Left kidney (tissue), 2 donors: ENCODE measurements around the gene ANAPC4. TPM values are rescaled to one million over a fixed set of nuclear protein-coding genes. Genes with fewer than 3 reads are reported as not detected.

Source experiments
- DNase-seq: peaks from one replicate; pipeline ENCODE4 v3.0.0-alpha.2; 2013
- polyA plus RNA-seq: library from polyadenylated mRNA; unstranded; fragments of 120-200 nt; gene quantifications from one replicate; pipeline ENCODE4 v1.2.1, GENCODE V29; 2013; ENCODE audit not compliant: insufficient read length

The ANAPC4 gene
- polyA plus RNA-seq, 1 donor = 67.8 TPM

- no peak for DNase-seq
Measured at GRCh38 chr4:25377572-25378436, 741 bp downstream of the ANAPC4 start.

- DNase-seq = no peak
Measured at GRCh38 chr4:25378437-25378743, 1.3 kb downstream of the ANAPC4 start.

GRCh38 chr4:25379591-25379990 is 2.5 kb downstream of the ANAPC4 start:
- DNase-seq = no peak

- no peak for DNase-seq
Measured at GRCh38 chr4:25383647-25384046, 6.6 kb downstream of the ANAPC4 start.

GRCh38 chr4:25386926-25387325 is 9.9 kb downstream of the ANAPC4 start:
- DNase-seq = no peak

GRCh38 chr4:25397305-25397704 is 20.2 kb downstream of the ANAPC4 start:
- no peak for DNase-seq

- no peak for DNase-seq
Measured at GRCh38 chr4:25399510-25399909, 22.4 kb downstream of the ANAPC4 start.

GRCh38 chr4:25401066-25401465 is 24.0 kb downstream of the ANAPC4 start:
- DNase-seq = no peak

- DNase-seq = no peak
Measured at GRCh38 chr4:25402521-25402920, 25.5 kb downstream of the ANAPC4 start.

GRCh38 chr4:25403699-25404098 is 26.6 kb downstream of the ANAPC4 start:
- no peak for DNase-seq

- DNase-seq = no peak
Measured at GRCh38 chr4:25405453-25405852, 28.4 kb downstream of the ANAPC4 start.

- no peak for DNase-seq
Measured at GRCh38 chr4:25406081-25406692, 29.1 kb downstream of the ANAPC4 start.

- no peak for DNase-seq
Measured at GRCh38 chr4:25410820-25411529, 33.9 kb downstream of the ANAPC4 start.

GRCh38 chr4:25413261-25413660 is 36.2 kb downstream of the ANAPC4 start:
- no peak for DNase-seq

GRCh38 chr4:25417014-25417413 is 40.0 kb downstream of the ANAPC4 start:
- DNase-seq = no peak

GRCh38 chr4:25420931-25421330 is 43.9 kb downstream of the ANAPC4 start:
- DNase-seq = no peak

GRCh38 chr4:25421816-25422525 is 44.9 kb downstream of the ANAPC4 start:
- no peak for DNase-seq

- no peak for DNase-seq
Measured at GRCh38 chr4:25423548-25423947, 46.5 kb downstream of the ANAPC4 start.

- DNase-seq = no peak
Measured at GRCh38 chr4:25424539-25425228, 47.6 kb downstream of the ANAPC4 start.

GRCh38 chr4:25425361-25425760 is 48.3 kb downstream of the ANAPC4 start:
- DNase-seq = no peak

GRCh38 chr4:25427871-25428270 is 50.8 kb downstream of the ANAPC4 start:
- no peak for DNase-seq

GRCh38 chr4:25430630-25431029 is 53.6 kb downstream of the ANAPC4 start:
- no peak for DNase-seq
